AG04449 (cell line): ENCODE results near the gene FAM210B.

ENCODE experiments used
- CTCF ChIA-PET: fragments of 350-600 bp; formaldehyde crosslinking; extraction: SDS; loops from one replicate; lab custom pipeline; 2021; ENCODE audit warnings: antibody characterized with exemption; lab: Yijun Ruan, JAX
- POLR2A ChIA-PET: fragments of 400-600, 350-600 bp; formaldehyde crosslinking; extraction: SDS; loops from one replicate; lab custom pipeline; 2020; ENCODE audit warnings: antibody characterized with exemption, inconsistent platforms; lab: Yijun Ruan, JAX
- DNase-seq: peaks from one replicate; pipeline ENCODE4 v3.0.0-alpha.2; 2010; ENCODE audit warnings: low read depth, low spot score
- H3K4me3 ChIP-seq: 2 replicates; pipeline ENCODE4 v1.5.1; 2011; ENCODE audit warnings: low read depth, mild to moderate bottlenecking, control low read depth, low read length
- CTCF ChIP-seq: IDR thresholded peaks from one replicate; pipeline ENCODE4 v1.5.1; 2011; ENCODE audit warnings: mild to moderate bottlenecking, moderate library complexity, low read length, control low read depth, inconsistent platforms; ENCODE audit not compliant: insufficient read depth; ENCODE audit errors: missing control alignments

The FAM210B gene

GRCh38 chr20:56373942-56374341 lies 15.2 kb downstream of the FAM210B start:
- TF ChIP-seq CTCF, result no peak
- ChIA-PET POLR2A (interaction anchor here (0.8 to 1.1 kb wide), 2 partner anchors 11 to 66 kb away, joined by 3 to 5 read pairs; no protein-coding TSS in a partner anchor), CTCF (interaction anchor here (1.0 to 1.5 kb wide), 2 partner anchors 12 to 26 kb away, joined by 3 to 4 read pairs; no protein-coding TSS in a partner anchor)
- peak; percentile 95 for DNase-seq
- H3K4me3 ChIP-seq, result no peak overlapping the region

- no peak overlapping the region for H3K4me3 ChIP-seq
- TF ChIP-seq CTCF, result no peak
- POLR2A ChIA-PET, result no interaction called here
- no peak for DNase-seq
- CTCF ChIA-PET, result interaction anchor here (1.5 kb wide), 1 partner anchor 24 kb away, joined by 4 read pairs; no protein-coding TSS in a partner anchor
Observed at GRCh38 chr20:56376331-56376730, 17.6 kb downstream of the FAM210B start.

GRCh38 chr20:56378386-56378785 lies 19.6 kb downstream of the FAM210B start:
- ChIA-PET CTCF (interaction anchor here (1.4 kb wide), 1 partner anchor 17 kb away, joined by 3 read pairs; no protein-coding TSS in a partner anchor), POLR2A (no interaction called here)
- H3K4me3 ChIP-seq, result no peak overlapping the region
- no peak for TF ChIP-seq CTCF
- DNase-seq, result no peak

- DNase-seq, result no peak
- CTCF ChIA-PET, result interaction anchor here (0.6 kb wide), 1 partner anchor 26 kb away, joined by 3 read pairs; no protein-coding TSS in a partner anchor
- POLR2A ChIA-PET, result no interaction called here
- H3K4me3 ChIP-seq, result no peak overlapping the region
- no peak for TF ChIP-seq CTCF
Observed at GRCh38 chr20:56380375-56380774, 21.6 kb downstream of the FAM210B start.

DNA sequence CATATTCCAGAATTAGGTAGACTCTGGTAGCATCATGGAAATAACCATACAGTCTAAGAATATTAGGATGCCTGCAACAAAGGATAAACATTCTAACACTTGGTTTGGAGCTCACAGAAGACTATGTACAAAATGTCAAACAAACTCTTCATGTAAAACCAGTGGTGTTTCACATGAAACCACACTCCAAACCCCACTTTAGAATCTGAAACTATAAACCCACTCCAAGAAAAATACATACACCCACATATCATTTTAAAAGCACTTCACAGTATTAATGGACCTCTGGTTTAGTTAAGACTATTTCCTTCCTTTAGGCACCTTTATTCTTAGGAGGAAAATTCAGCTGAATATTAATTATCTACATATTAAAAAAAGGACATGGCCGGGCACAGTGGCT lies 22.7 kb downstream of the FAM210B start:
- no peak overlapping the region for H3K4me3 ChIP-seq
- CTCF ChIA-PET, result interaction anchor here (1.0 to 1.2 kb wide), 2 partner anchors 9 to 11 kb away, joined by 3 read pairs; partner anchors contain the start of gene CSTF1
- TF ChIP-seq CTCF, result no peak
- POLR2A ChIA-PET, result no interaction called here
- no peak for DNase-seq

DNA sequence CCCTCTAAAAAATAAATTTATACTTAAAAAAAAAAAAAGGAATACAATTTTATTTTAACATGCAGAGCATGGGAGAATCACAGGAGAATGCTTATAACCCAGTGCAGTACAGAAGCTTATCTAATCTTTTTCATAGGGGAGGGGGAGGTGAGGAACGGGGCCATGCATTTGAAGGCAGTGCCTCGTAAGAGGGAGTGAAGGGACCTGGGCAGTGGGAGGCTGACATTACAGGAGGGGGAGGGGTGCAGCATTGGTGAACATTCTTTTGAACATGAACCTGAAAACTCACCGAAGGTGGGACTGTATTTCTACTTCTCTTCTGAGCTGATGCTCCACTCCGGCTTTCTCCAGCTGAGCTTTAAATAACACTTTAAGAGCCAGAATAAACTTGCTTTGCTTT lies 23.9 kb downstream of the FAM210B start:
- ChIA-PET CTCF (no interaction called here), POLR2A (no interaction called here)
- DNase-seq, result no peak
- TF ChIP-seq CTCF, result no peak
- H3K4me3 ChIP-seq, result no peak overlapping the region
